Ishikawa (cell line): Measurements from ENCODE around the gene TMEM117.

ENCODE experiments used
- CEBPB ChIP-seq: IDR thresholded peaks from 2 replicates; pipeline ENCODE4 v1.6.1; 2012
- CREB1 ChIP-seq: IDR thresholded peaks from 2 replicates; pipeline ENCODE4 v1.6.1; 2012; ENCODE audit warnings: low read depth
- EGR1 ChIP-seq: IDR thresholded peaks from 2 replicates; pipeline ENCODE4 v1.6.1; 2012
- EP300 ChIP-seq: IDR thresholded peaks from 2 replicates; pipeline ENCODE4 v1.6.1; 2012; ENCODE audit warnings: borderline replicate concordance
- MAX ChIP-seq: IDR thresholded peaks from 2 replicates; pipeline ENCODE4 v1.6.1; 2012
- RAD21 ChIP-seq: IDR thresholded peaks from 2 replicates; pipeline ENCODE4 v1.6.1; 2012; ENCODE audit warnings: low read depth
- REST ChIP-seq: IDR thresholded peaks from 2 replicates; pipeline ENCODE4 v1.6.1; 2012; ENCODE audit warnings: low read depth, mild to moderate bottlenecking
- TAF1 ChIP-seq: IDR thresholded peaks from 2 replicates; pipeline ENCODE4 v1.6.1; 2012; ENCODE audit warnings: low read depth, mild to moderate bottlenecking
- TCF12 ChIP-seq: IDR thresholded peaks from 2 replicates; pipeline ENCODE4 v1.6.1; 2012; ENCODE audit warnings: low read depth
- TEAD4 ChIP-seq: IDR thresholded peaks from 2 replicates; pipeline ENCODE4 v1.6.1; 2012
- YY1 ChIP-seq: IDR thresholded peaks from 2 replicates; pipeline ENCODE4 v1.6.1; 2012; ENCODE audit warnings: low read depth
- ZBTB7A ChIP-seq: IDR thresholded peaks from 2 replicates; pipeline ENCODE4 v1.6.1; 2012; ENCODE audit warnings: low read depth

GRCh38 chr12:43887397-43887796, 51.5 kb downstream of the TMEM117 start:
- TF ChIP-seq YY1 (no peak), MAX (no peak), RAD21 (no peak), EGR1 (no peak), TEAD4 (no peak), EP300 (no peak), TAF1 (no peak), CREB1 (no peak), CEBPB (no peak), TCF12 (no peak), ZBTB7A (no peak), REST (no peak)
